Vagina (tissue), 2 donors: ENCODE data around the gene JPH2. TPM values are rescaled to one million over a fixed set of nuclear protein-coding genes. Genes with fewer than 3 reads are reported as not detected.

Source experiments
- DNase-seq, 2 donors: peaks; one replicate each; pipeline ENCODE4 v3.0.0-alpha.2; 2017; ENCODE audit errors: extremely low spot score in 2 of 2
- H3K27ac ChIP-seq: fragments of 200-600 bp; sonication (generic); one replicate; pipeline ENCODE4 v1.5.1; 2019
- H3K27me3 ChIP-seq: fragments of 200-600 bp; sonication (generic); one replicate; pipeline ENCODE4 v1.5.1; 2019
- H3K36me3 ChIP-seq, 2 donors: fragments of 200-600 bp; sonication (generic); one replicate each; pipeline ENCODE4 v1.5.1; 2017 to 2019
- H3K4me1 ChIP-seq: fragments of 200-600 bp; sonication (generic); one replicate; pipeline ENCODE4 v1.5.1; 2019
- H3K4me3 ChIP-seq, 2 donors: fragments of 200-600 bp; sonication (generic); 1 replicate in 1 of 2; 2 replicates in 1 of 2; pipeline ENCODE4 v1.5.1; 2016 to 2019
- H3K9me3 ChIP-seq: fragments of 200-600 bp; sonication (generic); one replicate; pipeline ENCODE4 v1.5.1; 2019
- CTCF ChIP-seq, 3 experiments: fragments of 450-650 bp in 2 of 3; fragments of 200-600 bp in 1 of 3; sonication (generic) in 1 of 3; IDR thresholded peaks; one replicate each; pipeline ENCODE4 v1.5.1; 2017 to 2019; ENCODE audit warnings: antibody characterized with exemption in 3 of 3, mild to moderate bottlenecking in 2 of 3, moderate library complexity in 2 of 3
- POLR2A ChIP-seq, 2 donors: fragments of 450-650 bp; IDR thresholded peaks; one replicate each; pipeline ENCODE4 v1.6.1; 2017; ENCODE audit warnings: antibody characterized with exemption in 2 of 2, mild to moderate bottlenecking in 2 of 2, moderate library complexity in 2 of 2
- POLR2AphosphoS5 ChIP-seq, 2 donors: sonication (generic); formaldehyde crosslinking; IDR thresholded peaks; one replicate each; pipeline ENCODE4 v1.9.0; 2017; ENCODE audit warnings: antibody characterized with exemption in 2 of 2, mild to moderate bottlenecking in 2 of 2, low read depth in 1 of 2; ENCODE audit not compliant: insufficient read depth in 1 of 2
- intact Hi-C: fragments of 100-400 bp; cut with DNase I; formaldehyde crosslinking; loops from one replicate; pipeline ENCODE4 v1.15.1; 2023
- total RNA-seq: library from RNA; depleted of rRNA; stranded (reverse); fragments of >200 nt; gene quantifications from one replicate; pipeline ENCODE4 v1.2.3, GENCODE V29; 2016

JPH2 gene
- total RNA-seq, 1 donor from 2014 or later: 13.8 TPM

- Histone ChIP-seq H3K9me3 (no peaks in the 10 kb centered on the region), H3K4me3 (no peak overlapping the region), H3K27me3 (no peaks in the 10 kb centered on the region), H3K4me1 (no peaks in the 10 kb centered on the region), H3K36me3 (no peaks in the 10 kb centered on the region), H3K27ac (no peak overlapping the region)
- no peak for TF ChIP-seq POLR2AphosphoS5 (IDR thresholded peaks at IDR 0.05; ENCODE audit: insufficient read depth in 1 of 2, low read depth in 1 of 2)
- no peak for TF ChIP-seq CTCF (IDR thresholded peaks at IDR 0.05)
- TF ChIP-seq POLR2A (IDR thresholded peaks at IDR 0.05): no peak
- no peak for DNase-seq
- intact Hi-C loops: no loop called here
Measured at GRCh38 chr20:44231713-44232468, 44.9 kb upstream of the JPH2 start.

- no peaks in the 10 kb centered on the region for H3K4me1 ChIP-seq
- no peak for DNase-seq
- no peak for TF ChIP-seq POLR2A (IDR thresholded peaks at IDR 0.05)
- TF ChIP-seq POLR2AphosphoS5 (IDR thresholded peaks at IDR 0.05; ENCODE audit: insufficient read depth in 1 of 2, low read depth in 1 of 2): no peak
- TF ChIP-seq CTCF (IDR thresholded peaks at IDR 0.05): no peak
- intact Hi-C loops: no loop called here
- H3K9me3 ChIP-seq: no peaks in the 10 kb centered on the region
- no peak overlapping the region for H3K4me3 ChIP-seq
- H3K27ac ChIP-seq: no peak overlapping the region
- H3K36me3 ChIP-seq: no peaks in the 10 kb centered on the region
- no peaks in the 10 kb centered on the region for H3K27me3 ChIP-seq
Measured at GRCh38 chr20:44231193-44231592, 44.2 kb upstream of the JPH2 start.

- no peak for TF ChIP-seq POLR2A (IDR thresholded peaks at IDR 0.05)
- TF ChIP-seq POLR2AphosphoS5 (IDR thresholded peaks at IDR 0.05; ENCODE audit: insufficient read depth in 1 of 2, low read depth in 1 of 2): no peak
- intact Hi-C loops: no loop called here
- no peaks in the 10 kb centered on the region for H3K27me3 ChIP-seq
- H3K9me3 ChIP-seq: no peaks in the 10 kb centered on the region
- no peak overlapping the region for H3K27ac ChIP-seq
- no peaks in the 10 kb centered on the region for H3K36me3 ChIP-seq
- no peak overlapping the region for H3K4me3 ChIP-seq
- H3K4me1 ChIP-seq: no peaks in the 10 kb centered on the region
- DNase-seq: no peak
Measured at GRCh38 chr20:44228465-44229258, 41.7 kb upstream of the JPH2 start.

GRCh38 chr20:44224637-44225036 lies 37.6 kb upstream of the JPH2 start:
- TF ChIP-seq POLR2A (IDR thresholded peaks at IDR 0.05) (no peak), POLR2AphosphoS5 (IDR thresholded peaks at IDR 0.05; ENCODE audit: insufficient read depth in 1 of 2, low read depth in 1 of 2) (no peak), CTCF (IDR thresholded peaks at IDR 0.05) (no peak)
- intact Hi-C loops: no loop called here

GRCh38 chr20:44223721-44224120 lies 36.7 kb upstream of the JPH2 start:
- TF ChIP-seq CTCF (IDR thresholded peaks at IDR 0.05) (no peak), POLR2AphosphoS5 (IDR thresholded peaks at IDR 0.05; ENCODE audit: insufficient read depth in 1 of 2, low read depth in 1 of 2) (no peak), POLR2A (IDR thresholded peaks at IDR 0.05) (no peak)
- H3K4me1 ChIP-seq: no peaks in the 10 kb centered on the region

More at GRCh38 chr20:44224637-44225036, 37.6 kb upstream of the JPH2 start:
- Histone ChIP-seq H3K27ac (no peak overlapping the region), H3K4me1 (no peaks in the 10 kb centered on the region), H3K4me3 (no peak overlapping the region), H3K27me3 (no peaks in the 10 kb centered on the region), H3K36me3 (no peaks in the 10 kb centered on the region), H3K9me3 (no peaks in the 10 kb centered on the region)
- no peak for DNase-seq

More at GRCh38 chr20:44223721-44224120, 36.7 kb upstream of the JPH2 start:
- no peak for DNase-seq
- intact Hi-C loops: no loop called here
- Histone ChIP-seq H3K9me3 (no peaks in the 10 kb centered on the region), H3K27me3 (no peaks in the 10 kb centered on the region), H3K4me3 (no peak overlapping the region), H3K36me3 (no peaks in the 10 kb centered on the region), H3K27ac (no peak overlapping the region)
